ENCODE data around the gene UBE2D3.

GRCh38 chr4:102867278-102868152 is 40.2 kb upstream of the UBE2D3 start:
- TF ChIP-seq TAF1 (IDR thresholded peaks at IDR 0.05; ENCODE audit: borderline replicate concordance, low read depth, low read length) (no peak), POLR2A (IDR thresholded peaks at IDR 0.05; ENCODE audit: low read depth, low read length) (0 out of 2 replicates have a peak, but pooled peaks have one; percentile 15), POLR2AphosphoS5 (IDR thresholded peaks at IDR 0.05; ENCODE audit: low read depth, low read length) (no peak)
